ENCODE data around the gene MBD3L3.
"Not testable (repeated sequence)": the region's sequence is repeated elsewhere in the genome, so short reads cannot be mapped to it uniquely, and the experiment has no call there.

Gene MBD3L3

DNA sequence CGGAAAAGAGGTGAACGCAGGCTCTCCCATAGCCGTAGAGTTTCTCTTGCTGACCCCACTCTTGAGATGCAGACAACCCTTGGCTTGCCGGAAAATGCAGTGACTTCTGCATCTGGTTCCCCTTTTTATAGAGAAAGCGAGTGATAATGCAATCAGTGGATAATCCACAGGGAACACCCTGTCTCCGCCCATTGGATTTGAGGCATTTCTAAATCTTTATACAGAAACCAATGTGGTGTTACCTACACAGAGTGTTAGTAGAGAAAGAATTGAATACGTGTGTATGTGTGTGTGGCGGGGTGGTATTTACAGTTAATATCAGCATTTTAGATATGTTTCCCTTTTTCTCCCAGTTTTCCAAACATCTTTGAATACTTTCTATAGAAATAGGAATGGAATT is at the start of gene MBD3L3:
TSS of gene MBD3L3 (minus strand) at position 101 of the 400 bp plus-strand sequence. CDS start at position 30, 71 bp downstream.
- not testable (repeated sequence) for DNase-seq

DNA sequence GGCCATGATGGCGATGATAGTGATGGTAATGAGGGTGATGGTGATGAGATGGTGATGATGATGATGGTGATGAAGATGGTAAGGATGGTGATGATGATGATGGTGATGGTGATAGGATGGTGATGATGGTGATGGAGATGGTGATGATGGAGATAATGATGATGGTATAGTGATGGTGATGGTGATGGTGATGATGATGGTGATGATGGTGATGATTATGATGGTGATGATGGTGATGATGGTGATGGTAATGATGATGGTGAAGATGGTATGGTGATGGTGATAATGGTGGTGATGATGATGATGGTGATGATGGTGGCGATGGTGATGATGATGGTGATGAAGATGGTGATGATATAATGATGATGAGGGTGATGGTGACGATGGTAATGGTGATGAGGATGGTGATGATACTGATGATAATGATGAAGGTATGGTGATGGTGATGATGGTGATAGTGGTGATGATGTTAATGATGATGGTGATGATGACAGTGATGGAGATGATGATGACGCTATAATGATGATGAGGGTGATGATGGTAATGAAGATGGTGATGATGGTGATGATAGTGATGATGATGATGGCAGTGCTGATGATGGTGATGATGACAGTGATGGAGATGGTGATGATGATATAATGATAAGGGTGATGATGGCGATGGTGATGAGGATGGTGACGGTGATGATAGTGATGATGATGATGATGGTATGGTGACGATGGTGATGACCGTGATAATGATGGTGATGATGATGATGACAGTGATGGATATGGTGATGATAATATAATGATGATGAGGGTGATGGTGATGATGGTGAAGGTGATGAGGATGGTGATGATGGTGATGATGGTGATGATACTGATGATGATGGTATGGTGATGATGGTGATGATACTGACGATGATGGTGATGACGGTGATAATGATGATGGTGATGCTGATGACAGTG is 48.5 kb upstream of the MBD3L3 start:
- DNase-seq, result no peak

DNA sequence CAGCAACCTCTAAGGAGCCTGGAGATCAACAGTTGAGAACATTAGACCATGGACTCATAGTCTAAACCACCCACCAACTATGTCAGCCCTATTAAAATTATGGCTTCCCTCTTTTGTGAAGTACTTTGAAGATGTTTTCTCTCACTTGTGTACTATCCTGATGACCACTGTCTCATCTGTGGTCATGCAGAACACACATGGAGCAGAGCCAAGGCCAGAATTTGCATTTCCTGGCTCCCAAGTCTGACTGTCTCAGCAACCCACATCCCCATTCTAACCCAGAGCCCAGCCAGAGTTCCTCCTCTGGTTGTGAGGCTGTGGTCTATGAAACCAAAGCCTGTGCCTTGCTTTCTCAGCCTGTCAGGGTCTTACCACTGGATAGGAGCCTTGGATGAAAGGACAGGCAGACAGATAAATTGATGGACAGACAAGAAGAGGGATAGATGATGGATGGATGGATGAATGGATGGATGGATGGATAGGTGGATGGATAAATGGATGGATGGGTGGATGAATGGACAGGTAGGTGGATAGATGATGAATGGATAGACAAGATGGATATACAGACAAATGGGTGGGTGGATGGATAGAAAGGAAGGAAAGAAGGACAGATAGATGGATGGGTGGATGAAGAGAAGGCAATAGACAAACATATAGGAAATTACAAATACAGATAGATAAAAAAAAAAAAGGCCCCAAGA is 46.4 kb upstream of the MBD3L3 start:
- DNase-seq, result no peak

DNA sequence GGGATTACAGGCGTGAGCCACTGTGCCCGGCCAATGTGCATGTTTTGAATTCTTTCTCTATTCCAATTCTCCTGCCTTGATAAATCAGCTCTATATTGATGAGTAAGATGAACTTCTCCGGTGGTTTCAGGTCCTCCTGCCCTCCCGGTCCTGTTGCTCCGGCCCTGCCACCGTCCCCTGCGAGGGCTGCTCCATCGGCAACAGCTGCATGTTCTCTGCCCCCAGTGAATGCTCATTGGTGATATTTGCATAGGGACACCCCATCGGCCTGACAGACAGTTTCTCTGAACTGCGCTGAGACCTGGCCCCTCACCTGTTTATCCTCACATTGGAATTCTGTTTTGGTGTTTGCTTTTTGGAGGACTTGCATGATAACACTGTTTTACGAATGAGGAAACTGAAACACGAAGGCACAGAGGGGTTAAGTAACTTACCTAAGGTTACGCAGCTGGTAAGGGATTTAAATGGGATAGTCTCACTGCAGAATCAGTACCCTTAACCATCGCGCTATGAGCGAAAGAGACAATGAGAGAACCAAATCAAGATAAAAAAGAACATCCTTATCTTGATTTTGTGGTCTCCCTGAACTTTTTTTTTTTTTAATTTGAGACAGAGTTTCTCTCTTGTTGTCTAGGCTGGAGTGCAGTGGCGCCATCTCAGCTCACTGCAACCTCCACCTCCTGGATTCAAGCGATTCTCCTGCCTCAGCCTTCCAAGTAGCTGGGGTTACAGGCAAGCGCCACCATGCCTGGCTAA is 43.2 kb upstream of the MBD3L3 start:
- no peak for DNase-seq

DNA sequence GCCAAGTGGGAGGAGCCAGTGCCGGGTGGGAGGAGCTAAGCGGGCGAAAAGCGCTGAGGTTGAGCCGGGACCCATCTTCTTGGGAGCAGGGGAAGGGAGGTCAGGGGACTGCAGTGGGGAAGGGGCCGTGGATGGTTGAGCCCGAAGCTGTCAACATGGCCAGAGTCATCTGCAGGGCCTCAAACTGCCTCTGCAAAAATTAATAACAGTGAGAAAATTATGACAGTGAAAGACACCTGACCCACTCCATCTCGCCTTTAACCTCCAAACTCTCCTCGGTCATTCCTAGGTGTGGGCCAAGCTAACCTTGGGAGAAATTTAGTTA is 41.1 kb upstream of the MBD3L3 start:
- peak; percentile 80 for DNase-seq

DNA sequence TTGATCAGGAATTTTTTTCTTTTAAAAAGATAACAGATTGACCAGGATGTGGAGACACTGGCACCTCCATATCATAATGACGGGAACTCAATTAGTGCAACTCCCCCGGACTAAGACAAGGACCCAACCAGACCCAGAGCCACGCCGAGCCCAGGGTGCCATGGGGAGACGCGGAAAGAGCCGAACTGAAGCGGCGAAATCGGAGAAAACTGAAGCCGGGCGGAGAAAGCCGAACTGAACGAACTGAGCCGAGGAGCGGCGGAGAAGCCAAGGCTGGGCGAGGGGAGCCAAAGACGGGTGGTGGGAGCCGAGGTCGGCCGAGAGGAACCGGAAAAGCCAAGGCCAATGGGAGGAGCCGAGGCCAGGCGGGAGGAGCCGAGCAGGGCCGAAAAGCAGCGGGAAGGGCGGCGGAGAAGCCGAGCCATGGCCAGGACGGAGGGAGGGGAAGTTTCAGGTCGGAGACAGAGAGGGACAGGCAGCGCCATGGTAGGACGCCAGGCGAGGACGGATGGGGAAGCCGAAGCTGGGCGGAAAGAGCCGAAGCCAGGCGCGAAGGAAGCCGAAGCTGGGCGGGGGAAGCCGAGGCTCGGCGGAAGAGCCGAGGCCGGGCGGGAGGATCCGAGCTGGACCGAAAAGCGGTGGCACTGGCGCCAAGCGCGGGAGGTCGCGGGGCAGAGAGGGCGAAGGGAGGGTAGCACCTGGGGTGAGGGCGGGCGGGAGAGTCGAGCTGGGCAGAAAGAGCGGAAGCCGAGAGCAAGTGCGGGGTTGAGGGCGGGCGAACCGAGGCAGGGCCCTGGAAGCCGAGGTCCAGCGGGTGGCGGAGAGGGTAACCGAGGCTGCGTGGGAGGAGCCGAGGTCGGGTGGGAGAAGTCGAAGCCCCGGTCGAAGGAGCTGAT is 40.5 kb upstream of the MBD3L3 start:
- DNase-seq, result peak; percentile 88

DNA sequence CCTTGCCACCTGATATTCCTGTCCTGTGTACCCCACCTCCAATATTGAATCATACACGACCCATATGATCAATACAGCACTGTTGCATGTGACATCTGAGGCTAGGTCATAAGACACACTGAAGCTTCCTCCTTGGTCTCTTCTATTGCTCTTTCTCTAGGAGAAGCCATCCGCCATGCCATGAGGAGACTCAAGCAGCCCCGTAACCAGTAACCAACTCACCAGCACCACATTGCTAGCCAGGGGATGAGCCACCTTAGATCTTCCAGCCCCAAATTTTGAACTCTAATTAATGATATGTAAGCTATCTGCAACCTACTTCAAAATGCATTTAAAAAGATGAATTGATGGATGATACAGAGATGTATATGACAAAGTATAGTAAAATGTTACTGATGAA is 39.6 kb upstream of the MBD3L3 start:
- DNase-seq, result no peak

DNA sequence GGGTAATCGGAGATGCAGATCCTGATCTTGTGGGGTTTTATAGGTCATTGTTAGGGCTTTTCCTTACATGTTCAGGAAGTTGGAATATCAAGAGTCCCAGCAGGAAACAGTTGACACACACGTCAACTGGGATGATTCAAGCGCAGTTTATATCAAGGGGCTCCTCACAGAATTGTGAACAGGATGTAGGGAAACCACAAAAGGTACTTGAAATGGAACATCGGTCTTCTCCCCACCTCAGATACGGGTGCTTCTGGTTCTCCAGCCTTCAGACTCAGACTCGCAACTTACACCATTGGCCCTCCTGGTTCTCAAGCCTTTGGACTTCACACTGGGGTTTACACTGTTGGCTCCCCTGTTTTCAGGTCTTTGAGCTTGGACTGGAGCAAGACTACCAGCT is 30.5 kb upstream of the MBD3L3 start:
- no peak for DNase-seq

DNA sequence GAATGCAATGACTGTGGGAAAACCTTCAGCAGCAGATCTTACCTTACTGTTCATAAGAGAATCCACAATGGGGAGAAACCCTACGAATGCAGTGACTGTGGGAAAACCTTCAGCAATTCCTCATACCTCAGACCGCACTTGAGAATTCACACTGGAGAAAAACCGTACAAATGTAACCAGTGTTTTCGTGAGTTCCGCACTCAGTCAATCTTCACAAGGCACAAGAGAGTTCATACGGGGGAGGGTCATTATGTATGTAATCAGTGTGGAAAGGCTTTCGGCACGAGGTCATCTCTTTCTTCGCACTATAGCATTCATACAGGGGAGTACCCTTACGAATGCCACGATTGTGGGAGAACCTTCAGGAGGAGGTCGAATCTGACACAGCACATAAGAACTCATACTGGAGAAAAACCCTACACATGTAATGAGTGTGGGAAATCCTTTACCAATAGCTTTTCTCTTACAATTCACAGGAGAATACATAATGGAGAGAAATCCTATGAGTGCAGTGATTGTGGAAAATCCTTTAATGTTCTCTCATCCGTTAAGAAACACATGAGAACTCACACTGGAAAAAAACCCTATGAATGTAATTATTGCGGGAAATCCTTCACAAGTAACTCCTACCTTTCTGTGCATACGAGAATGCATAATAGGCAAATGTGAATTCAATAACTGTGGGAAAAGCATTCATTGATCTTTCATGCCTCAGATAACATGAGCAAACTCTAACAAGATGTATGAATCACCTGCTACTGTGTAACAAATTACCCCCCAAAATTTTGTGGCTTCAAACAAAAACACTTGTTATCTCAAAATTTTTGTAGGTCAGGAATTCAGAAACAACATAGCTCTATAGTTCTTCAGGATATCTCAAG is 24.8 kb upstream of the MBD3L3 start:
- DNase-seq, result no peak

DNA sequence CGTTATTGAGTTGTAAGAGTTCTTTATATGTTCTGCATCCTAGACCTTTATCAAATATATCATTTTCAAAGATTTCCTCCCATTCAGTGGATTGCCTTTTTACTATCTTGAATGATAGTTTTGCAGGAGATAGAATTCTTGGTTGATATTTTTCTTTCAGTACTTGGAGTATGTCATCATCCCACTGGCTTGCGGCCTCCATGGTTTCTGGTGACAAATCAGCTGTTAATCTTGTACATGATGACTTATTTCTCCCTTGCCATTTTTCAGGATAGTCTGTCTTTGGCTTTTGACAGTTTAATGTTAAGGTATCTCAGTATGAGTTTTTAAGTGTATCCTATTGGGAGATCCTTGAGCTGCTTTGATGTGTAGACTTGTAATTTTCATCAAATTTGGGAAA is 19.5 kb upstream of the MBD3L3 start:
- DNase-seq, result no peak

DNA sequence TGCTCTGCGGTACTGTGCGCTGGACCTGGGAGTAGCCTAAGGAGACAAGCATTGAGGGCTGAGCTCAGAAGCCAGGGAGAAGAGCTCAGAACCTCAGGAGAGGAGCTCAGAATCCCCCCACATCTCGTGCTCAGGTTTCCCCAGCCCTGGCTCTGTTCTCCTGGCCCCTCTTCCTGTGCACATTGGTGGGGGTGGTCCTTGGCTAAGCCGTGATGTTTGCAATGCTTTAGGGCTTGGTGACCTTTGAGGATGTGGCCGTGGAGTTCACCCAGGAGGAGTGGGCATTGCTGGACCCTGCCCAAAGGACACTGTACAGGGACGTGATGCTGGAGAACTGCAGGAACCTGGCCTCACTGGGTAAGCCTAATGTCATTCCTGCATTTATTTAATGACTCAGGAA is 17.7 kb upstream of the MBD3L3 start:
- no peak for DNase-seq

DNA sequence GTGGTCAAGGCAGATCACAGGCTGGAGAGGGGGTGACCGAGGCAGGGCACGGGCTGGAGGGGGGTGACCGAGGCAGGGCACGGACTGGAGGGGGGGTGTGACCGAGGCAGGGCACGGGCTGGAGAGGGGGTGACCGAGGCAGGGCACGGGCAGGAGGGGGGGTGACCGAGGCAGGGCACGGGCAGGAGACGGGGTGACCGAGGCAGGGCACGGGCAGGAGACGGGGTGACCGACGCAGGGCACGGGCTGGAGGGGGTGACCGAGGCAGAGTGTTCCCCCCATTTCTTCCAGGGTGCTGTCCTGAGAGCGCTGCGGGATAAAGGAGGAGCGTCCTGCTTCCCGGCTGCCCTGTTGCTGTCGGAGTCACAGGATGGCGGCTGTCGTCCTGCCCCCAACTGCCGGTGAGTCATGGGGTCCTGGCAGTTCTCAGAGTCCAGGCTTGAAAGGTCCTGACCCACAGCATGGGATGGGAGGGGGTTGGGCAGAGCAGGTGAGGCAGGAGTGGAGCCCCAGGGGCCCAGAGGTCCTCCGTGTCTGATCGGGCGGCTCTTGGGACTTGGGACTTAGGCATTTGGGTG is 16.3 kb upstream of the MBD3L3 start:
- DNase-seq, result no peak

DNA sequence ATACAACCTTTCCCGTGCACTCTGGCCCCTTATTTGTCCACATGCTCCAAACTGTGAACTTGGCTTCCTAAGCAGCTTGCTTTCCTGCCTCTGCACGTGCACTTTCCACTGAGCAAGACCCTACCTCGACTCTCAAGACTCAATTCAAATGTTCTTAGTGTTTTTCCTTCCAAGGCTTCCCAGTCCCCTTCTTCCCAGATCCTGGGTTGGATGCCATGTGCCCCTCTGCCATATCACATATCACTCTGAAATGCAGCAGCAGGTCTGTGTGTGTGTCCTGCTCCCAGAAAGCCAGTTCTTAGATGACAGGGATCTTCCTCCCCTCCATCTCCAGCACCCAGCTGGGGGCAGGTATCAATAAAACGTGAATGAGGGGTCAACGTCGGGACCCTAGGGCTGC is 14.1 kb upstream of the MBD3L3 start:
- DNase-seq, result no peak

DNA sequence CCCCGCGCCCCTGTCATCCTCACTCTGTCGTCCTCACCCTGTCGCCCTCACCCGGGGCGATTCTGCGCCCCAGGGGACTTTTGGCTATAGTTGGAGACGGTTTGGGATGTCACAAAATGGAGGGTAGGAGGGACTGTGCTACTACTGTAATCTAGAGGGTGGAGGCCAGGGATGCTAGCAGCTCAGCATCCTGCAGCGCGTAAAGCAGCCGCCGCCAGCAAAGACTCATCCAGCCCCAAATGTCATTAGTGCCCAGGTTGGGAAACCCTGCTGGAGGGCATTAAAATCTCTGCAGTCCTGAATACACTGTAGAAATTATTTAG is 11.4 kb upstream of the MBD3L3 start:
- no peak for DNase-seq

DNA sequence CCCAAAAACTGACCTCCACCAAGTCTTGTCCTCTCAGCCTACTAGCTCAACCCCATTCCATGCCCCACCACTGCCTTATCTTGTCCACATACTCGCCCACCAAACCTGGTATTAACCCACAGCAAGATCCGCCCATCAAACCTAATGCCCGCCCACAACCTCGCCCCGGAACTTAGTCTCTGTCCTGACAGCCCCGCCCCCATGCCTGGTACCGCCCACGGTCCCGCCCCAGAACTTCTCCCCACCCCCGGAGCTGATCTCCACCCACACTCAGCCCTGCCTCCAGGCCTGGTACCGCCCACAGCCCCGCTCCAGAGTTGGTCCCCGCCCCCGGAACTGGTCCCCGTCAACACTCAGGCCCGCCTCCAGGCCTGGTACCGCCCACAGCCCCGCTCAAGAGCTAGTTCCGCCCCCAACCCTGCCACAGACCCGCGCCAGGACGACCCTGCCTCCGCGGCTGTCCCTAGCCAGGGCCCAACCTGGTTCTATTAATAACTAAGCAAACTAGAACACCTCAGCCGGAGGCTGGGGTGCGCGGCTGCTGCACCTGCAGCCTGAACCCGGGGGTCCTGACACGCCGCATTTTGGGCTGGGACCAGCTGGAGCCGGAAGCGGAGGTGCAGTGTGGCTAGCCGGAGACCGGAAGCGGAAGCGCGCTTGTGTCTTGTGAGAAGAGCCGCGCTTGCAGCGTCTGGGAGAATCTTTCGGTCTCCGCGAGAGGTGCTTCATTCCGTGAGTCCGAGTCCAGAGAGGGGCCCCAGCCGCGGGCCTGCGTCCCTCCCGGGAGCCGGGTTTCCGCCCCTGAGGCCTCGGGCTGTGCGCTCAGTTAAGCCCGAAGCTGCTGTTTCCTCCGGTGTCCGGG is 10.8 kb upstream of the MBD3L3 start, which contains the start of gene ZNF557:
TSS of gene ZNF557 (plus strand) at position 662 of the 862 bp plus-strand sequence. CDS start 5,372 bp downstream, outside the sequence.
- DNase-seq, result peak; percentile 99

DNA sequence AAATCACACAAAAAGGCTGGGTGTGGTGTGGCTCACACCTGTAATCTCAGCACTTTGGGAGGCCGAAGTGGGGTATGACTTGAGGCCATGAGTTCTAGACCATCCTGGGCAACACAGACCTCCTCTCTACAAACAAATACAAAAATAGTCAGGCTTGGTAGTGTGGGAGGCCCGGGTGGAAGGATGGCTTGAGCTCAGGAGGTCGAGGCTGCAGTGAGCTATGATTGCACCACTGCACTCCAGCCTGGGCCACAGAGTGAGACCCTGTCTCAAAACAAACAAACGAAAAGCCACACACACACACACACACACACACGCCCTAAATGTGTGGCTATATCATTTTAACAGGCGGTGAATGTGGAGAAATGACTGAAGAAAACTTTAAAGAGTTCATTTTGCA is 10.1 kb upstream of the MBD3L3 start:
- no peak for DNase-seq

DNA sequence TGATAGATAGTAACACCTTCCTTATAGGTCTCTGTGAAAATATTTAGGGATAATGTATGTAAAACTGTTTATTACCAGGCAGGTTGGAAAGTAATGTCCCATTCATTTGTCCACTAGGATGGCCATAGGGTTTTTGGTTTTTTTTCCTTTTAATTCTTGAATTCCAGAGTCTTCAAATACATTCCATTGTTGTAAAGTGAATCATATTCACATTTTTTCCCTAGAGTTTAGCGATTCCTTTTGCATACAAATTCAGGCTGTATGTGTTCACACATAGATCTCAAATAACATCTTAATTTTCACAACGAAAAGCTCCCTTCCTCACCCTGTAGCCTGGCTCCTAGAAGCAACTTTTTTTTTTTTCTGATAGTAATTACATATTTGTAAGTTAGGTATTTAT is 9.2 kb upstream of the MBD3L3 start:
- DNase-seq, result no peak

DNA sequence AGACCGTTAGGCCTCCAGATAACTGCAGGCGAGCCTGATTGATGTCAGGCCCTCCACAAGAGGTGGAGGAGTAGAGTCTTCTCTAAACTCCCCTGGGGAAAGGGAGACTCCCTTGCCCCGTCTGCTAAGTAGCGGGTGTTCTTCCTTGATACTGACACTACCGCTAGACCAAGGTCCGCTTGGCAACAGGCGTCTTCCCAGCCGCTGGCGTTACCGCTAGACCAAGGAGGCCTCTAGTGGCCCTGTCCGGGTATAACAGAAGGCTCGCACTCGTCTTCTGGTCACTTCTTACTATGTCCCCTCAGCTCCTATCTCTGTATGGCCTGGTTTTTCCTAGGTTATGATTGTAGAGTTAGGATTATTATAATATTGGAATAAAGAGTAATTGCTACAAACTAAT is 8.6 kb upstream of the MBD3L3 start:
- DNase-seq, result not testable (repeated sequence)

DNA sequence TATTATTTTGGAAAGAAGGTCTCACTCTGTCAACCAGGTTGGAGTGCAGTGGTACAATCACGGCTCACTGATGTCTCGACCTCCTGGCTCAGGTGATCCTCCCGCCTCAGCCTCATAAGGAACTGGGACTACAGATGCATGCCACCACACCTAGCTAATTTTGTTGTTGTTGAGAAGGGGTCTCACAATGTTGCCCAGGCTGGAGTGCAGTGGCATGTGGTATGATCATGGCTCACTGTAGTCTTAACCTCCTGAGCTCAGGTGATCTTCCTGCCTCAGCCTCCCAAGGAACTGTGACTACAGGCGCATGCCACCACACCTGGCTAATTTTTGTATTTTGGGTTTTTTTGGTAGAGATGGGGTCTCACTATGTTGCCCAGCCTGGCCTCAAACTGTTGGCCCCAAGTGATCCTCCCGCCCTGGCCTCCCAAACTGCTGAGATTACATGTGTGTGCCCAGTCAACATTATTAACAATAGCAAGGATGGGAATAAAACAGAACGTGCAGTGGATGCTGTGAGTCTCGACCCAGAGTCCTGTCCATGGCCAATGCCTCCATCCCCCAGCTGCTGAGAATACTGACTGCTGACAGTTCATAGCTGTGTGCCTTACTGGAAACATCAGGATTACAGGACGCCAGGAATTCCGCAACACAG is 5.4 kb upstream of the MBD3L3 start:
- DNase-seq, result no peak

DNA sequence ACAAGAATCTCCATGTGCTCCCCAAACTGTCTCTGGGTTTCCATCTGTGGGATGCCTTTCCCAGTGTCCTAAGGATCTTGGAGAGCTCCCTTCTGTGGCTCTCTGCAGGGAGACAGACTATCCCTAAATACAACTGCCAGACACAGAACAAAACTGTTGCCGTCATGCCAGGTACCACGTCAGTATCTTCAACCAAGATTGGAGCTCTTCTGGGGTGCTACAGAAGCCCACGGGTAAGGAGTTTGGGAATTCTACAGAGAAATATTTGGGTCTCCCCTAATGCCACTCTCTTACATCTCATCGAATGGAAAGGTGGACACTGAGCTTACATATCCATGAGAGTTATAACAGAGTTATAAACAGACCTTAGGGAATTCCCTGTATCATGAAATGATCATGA is 4.9 kb upstream of the MBD3L3 start:
- DNase-seq, result no peak
